Activated naive CD4-positive, alpha-beta T cell treated with anti-CD3 and anti-CD28 coated beads for 36 hours (primary cell): ENCODE data around the gene NXN. TPM values are rescaled to one million over a fixed set of nuclear protein-coding genes. Genes with fewer than 3 reads are reported as not detected.

Experiments
- CTCF ChIA-PET: fragments of 350-600 bp; sonication (Branson Sonifier 250); formaldehyde crosslinking; loops from one replicate; lab custom pipeline; 2021; ENCODE audit warnings: antibody characterized with exemption; lab: Charles Lee
- DNase-seq: peaks from one replicate; pipeline ENCODE4 v3.0.0-alpha.2; 2020
- H3K27ac Mint-ChIP-seq: one replicate; pipeline ENCODE4 v1.8.0; 2021; ENCODE audit warnings: mild to moderate bottlenecking, mixed read lengths
- H3K27me3 Mint-ChIP-seq: one replicate; pipeline ENCODE4 v1.8.0; 2021; ENCODE audit warnings: low read depth, mixed read lengths
- H3K36me3 Mint-ChIP-seq: one replicate; pipeline ENCODE4 v1.8.0; 2021; ENCODE audit warnings: low read depth, mixed read lengths
- H3K4me1 Mint-ChIP-seq: one replicate; pipeline ENCODE4 v1.8.0; 2021; ENCODE audit warnings: low read depth, mixed read lengths
- H3K4me3 Mint-ChIP-seq: one replicate; pipeline ENCODE4 v1.8.0; 2021; ENCODE audit warnings: mild to moderate bottlenecking, moderate library complexity, mixed read lengths
- H3K9me3 Mint-ChIP-seq: one replicate; pipeline ENCODE4 v1.8.0; 2021; ENCODE audit warnings: mixed read lengths
- intact Hi-C: fragments of 100-400 bp; cut with micrococcal nuclease; formaldehyde crosslinking; loops from one replicate; pipeline ENCODE4 v1.15.1; 2023
- total RNA-seq, 2 experiments: library from RNA; stranded (reverse); gene quantifications; one replicate each; pipeline ENCODE4 v1.2.3, GENCODE V29; 2021

The NXN gene
- total RNA-seq, 2 experiments from 2014 or later: 0.20 to 0.33 TPM

DNA sequence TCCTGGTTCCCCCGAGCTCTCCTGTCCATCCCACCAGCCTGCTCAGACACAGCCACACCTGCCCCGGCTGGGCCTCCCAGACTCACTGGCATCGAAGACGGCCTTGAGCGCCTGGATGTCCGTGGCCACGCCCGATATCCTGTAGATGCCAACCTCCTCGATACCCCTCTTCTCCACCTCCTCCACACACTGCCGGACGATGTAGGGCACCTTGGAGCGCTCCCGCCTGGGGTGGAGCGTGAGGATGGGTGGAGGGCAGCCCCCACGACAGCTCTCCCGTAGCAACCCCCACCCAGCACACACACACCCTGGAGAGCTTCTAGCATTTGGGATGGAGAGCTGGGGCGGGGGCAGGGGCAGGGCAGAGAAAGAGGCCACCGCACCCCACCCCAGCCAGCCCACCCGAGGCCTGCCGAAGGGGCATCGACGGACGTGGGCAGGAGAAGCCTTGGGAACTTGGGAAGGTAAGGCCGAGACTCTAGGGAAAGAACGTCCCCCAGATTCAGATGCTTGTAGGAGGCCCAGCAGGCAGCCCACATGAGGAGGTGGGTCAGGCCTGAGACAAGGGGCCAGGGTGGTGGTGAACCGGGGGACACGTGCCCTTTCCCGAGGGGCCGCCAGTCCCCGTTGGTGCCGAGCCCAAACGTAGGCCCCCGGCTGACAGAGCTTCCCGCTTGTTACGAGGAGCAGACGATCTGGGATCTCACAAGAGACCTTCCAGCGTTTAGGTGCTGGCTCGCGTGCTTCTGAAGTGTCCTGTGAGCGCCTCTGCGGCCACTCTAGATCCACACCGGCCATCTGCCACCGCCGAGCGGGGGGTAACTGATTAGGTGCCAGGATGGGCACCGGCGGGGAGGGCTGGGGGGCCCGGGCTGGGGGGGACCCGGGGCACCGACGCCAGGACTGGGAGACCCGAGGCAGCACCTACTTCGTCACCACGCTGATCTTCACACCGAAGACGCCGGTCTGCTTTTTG, 32.5 kb upstream of the NXN start:
- CTCF ChIA-PET: no interaction called here
- Mint-ChIP-seq H3K27me3 (no peaks in the 10 kb centered on the region), H3K4me1 (no peaks in the 10 kb centered on the region), H3K27ac (no peak overlapping the region), H3K4me3 (no peak overlapping the region), H3K36me3 (no peaks in the 10 kb centered on the region), H3K9me3 (no peaks in the 10 kb centered on the region)
- DNase-seq: no peak
- intact Hi-C loops: no loop called here

DNA sequence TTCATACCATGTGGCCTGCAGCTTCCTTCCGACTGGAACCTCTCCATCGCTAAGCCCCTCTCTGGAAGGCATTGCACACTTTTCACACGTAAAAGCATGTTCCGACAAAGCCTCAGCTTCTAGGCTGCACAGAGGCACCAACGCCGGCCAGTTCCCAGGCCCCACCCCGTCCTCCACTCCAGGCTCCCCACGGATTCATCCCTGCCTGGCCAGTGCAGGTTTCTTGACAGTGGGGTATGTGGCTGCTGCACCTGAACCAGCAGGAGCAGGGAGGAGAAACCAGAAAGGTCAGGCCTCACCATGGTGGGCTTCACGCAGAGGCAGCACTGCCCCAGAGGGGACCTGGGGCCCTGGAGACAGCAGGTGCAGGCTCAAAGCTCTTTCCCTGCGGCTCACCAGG, 31.6 kb upstream of the NXN start:
- Mint-ChIP-seq H3K4me3 (no peak overlapping the region), H3K9me3 (no peaks in the 10 kb centered on the region), H3K27ac (no peak overlapping the region), H3K36me3 (no peaks in the 10 kb centered on the region), H3K4me1 (no peaks in the 10 kb centered on the region), H3K27me3 (no peaks in the 10 kb centered on the region)
- no peak for DNase-seq
- intact Hi-C loops: no loop called here
- CTCF ChIA-PET: no interaction called here

DNA sequence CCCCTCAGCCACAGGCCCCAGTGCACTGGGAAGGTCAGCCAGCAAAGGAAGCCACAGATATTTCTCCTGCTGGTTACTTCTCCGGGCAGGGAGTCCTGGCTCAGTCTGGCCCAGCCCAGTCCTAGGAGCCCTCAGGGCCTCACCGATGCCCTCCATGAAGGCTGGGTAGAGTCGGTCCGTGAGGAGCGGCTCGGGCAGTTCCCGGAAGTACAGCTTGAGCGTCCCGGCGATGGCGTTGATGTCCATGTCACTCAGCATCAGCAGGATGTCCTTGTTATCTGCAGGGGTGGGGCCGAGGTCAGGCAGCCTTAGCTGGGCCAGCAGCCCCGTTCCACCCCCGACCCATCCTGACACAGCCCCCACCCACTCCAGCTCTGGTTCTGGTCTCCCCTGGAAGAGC, 31.0 kb upstream of the NXN start:
- intact Hi-C loops: no loop called here
- no peak for DNase-seq
- peaks cover under 1% of the 10 kb centered on the region for H3K4me1 Mint-ChIP-seq
- H3K36me3 Mint-ChIP-seq: no peaks in the 10 kb centered on the region
- H3K27me3 Mint-ChIP-seq: no peaks in the 10 kb centered on the region
- no peaks in the 10 kb centered on the region for H3K9me3 Mint-ChIP-seq
- no peak overlapping the region for H3K27ac Mint-ChIP-seq
- CTCF ChIA-PET: no interaction called here
- H3K4me3 Mint-ChIP-seq: no peak overlapping the region

DNA sequence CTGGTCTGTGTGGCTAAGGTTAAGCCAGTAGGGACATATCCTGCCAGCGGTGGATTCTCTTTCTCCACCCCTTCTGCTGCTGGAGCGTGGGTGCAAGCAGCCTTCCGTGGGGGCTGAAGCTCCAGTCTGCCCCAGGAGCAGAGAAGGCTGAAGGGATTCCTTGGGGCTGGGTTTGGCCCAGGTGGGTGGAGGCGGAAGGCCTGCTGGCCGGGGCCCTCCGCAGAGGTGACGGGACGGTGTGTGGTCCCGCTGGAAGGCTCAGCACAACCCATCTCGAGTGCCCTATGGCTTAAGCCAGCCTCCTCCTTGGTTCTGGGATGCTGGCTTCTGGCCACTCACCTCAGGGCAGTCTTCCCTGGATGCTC, 30.5 kb upstream of the NXN start:
- H3K36me3 Mint-ChIP-seq: no peaks in the 10 kb centered on the region
- DNase-seq: no peak
- H3K27me3 Mint-ChIP-seq: no peaks in the 10 kb centered on the region
- H3K4me3 Mint-ChIP-seq: no peak overlapping the region
- CTCF ChIA-PET: no interaction called here
- H3K4me1 Mint-ChIP-seq: peaks cover 6% of the 10 kb centered on the region
- no peak overlapping the region for H3K27ac Mint-ChIP-seq
- intact Hi-C loops: no loop called here
- no peaks in the 10 kb centered on the region for H3K9me3 Mint-ChIP-seq

DNA sequence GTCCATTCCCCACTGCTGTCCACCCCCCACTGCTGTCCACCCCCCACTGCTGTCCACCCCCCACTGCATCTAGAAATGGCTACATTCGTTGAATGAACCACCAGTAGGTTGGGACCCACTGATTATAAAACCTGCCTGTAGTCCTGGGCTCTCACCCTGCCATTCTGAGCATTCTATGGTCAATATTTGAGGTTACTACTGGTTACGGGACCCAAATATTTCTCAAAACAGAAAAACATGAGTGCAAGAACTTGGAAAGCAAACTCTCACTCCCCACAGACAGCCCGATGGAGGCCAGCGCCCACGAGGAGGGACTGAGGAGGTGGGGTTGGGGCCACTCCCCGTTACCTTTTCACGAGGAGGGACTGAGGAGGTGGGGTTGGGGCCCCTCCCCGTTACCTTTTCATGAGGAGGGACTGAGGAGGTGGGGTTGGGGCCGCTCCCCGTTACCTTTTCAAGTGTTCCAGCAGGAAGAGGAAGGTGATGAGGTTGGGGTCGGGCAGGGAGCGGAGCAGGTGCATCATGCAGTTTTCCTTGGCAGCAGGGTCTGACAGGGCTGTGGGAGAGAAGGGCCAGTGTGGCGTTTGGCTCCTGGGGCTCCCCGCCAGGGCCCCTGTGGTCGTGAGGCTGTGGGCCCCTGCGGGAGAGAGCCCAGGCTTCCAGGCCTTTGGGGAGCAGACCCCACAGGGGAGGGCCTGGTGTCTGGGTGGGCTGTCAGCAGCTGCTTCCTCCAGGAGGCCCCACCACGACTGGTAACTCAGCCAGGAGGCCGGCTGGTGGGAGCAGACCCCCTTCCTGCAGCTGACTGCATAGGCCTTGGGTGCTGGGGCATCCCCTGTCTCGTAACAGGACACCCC, 29.9 kb upstream of the NXN start:
- Mint-ChIP-seq H3K9me3 (no peaks in the 10 kb centered on the region), H3K36me3 (no peaks in the 10 kb centered on the region), H3K4me1 (peaks cover 8% of the 10 kb centered on the region), H3K4me3 (no peak overlapping the region), H3K27ac (no peak overlapping the region), H3K27me3 (no peaks in the 10 kb centered on the region)
- intact Hi-C loops: no loop called here
- DNase-seq: no peak
- CTCF ChIA-PET: no interaction called here

DNA sequence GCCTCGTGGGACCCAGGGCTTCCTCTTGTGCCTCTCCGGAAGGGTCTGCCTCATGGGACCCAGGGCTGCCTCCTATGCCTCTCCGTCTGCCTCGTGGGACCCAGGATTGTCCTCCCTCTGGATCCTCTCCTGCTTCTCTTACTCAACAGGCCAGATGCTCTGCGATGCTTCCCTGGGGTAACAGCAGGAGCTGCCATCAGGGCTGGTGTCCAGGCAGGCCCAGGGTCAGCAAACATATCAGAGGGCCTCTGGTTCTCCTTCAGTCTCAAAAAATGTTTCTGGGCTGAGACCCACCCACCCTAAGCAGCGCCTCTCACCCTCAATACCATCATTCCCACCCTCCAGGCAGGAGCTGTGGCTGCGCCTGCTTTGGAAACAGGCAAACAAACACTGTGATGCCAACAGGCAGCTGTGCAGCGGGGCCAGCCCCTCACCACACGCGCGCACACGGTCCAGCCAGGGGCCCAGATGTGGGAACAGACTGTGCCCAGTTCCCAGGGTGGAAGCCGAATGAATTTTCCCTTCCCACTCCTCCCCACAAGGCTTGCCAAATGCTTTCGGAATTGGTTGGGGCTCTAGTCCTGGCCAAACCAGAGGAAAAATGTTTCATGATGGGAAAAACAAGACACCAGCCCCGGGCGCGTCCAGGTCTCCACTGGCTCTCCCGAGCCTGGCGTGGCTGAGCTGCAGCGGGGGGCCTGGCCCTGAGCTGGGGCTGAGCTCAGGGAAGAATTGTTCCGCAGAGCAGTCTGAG, 28.6 kb upstream of the NXN start:
- no peak overlapping the region for H3K27ac Mint-ChIP-seq
- no peak overlapping the region for H3K4me3 Mint-ChIP-seq
- DNase-seq: no peak
- no peaks in the 10 kb centered on the region for H3K27me3 Mint-ChIP-seq
- no peaks in the 10 kb centered on the region for H3K9me3 Mint-ChIP-seq
- intact Hi-C loops: no loop called here
- CTCF ChIA-PET: no interaction called here
- H3K4me1 Mint-ChIP-seq: peaks cover 8% of the 10 kb centered on the region
- no peaks in the 10 kb centered on the region for H3K36me3 Mint-ChIP-seq

DNA sequence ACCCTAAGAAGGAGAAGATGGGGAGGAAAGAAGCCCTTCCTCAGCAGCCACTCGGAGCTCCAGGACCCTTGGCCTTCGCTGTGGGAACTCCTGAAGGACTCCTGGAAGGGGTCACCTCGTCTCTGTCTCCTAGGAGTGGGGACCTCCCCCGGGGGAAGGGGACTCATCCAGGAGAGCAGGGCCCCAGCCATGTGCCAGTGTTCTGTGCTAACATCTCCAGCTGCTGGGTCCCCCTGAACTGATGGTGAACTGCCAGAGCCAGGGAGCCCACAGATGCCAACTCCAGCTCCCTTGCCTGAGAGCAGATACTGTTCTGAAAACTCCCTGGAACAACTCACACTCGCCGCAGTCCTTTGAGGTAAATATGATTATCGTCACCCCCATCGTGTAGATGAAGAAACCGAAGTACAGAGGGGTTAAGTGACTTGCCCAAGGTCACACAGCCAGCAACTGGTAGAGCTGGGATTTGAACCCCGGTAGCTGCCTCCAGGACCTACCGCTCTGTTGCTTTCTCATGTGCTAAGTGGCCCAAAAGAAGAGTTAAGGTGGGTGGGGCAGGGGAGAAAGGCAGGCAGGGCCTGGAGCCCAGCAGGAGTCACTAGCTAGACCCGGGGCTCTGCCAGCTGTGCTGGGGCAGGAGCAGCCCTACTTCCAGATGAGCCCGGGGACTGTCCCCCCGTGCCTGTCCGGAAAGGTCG, 27.9 kb upstream of the NXN start:
- Mint-ChIP-seq H3K27ac (no peak overlapping the region), H3K4me1 (peaks cover 8% of the 10 kb centered on the region), H3K9me3 (no peaks in the 10 kb centered on the region), H3K4me3 (no peak overlapping the region), H3K36me3 (no peaks in the 10 kb centered on the region), H3K27me3 (no peaks in the 10 kb centered on the region)
- intact Hi-C loops: no loop called here
- no peak for DNase-seq
- CTCF ChIA-PET: no interaction called here

DNA sequence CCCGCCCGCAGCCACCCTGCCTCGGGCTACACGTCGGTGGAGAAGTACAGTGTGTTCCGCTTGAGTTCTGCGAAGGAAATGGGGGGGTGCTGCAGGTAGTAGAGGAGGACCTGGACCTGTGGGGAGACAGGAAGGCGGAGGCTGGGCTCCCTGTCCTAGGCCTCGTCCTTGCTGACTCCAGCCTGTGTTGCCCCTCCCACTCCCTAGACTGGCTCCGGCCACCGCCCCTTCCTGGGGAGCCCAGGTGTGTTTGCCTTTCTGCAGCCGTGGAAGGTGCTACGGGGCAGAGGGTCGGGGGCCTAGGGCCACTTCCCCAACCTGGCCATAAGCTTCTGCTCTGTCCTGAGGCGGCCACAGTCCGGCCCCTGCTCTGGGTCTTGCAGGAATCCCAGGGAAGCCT, 26.5 kb upstream of the NXN start:
- Mint-ChIP-seq H3K36me3 (peaks cover 10% of the 10 kb centered on the region), H3K4me3 (no peak overlapping the region), H3K27me3 (no peaks in the 10 kb centered on the region), H3K4me1 (peaks cover 9% of the 10 kb centered on the region), H3K27ac (no peak overlapping the region), H3K9me3 (no peaks in the 10 kb centered on the region)
- intact Hi-C loops: no loop called here
- CTCF ChIA-PET: no interaction called here
- no peak for DNase-seq

DNA sequence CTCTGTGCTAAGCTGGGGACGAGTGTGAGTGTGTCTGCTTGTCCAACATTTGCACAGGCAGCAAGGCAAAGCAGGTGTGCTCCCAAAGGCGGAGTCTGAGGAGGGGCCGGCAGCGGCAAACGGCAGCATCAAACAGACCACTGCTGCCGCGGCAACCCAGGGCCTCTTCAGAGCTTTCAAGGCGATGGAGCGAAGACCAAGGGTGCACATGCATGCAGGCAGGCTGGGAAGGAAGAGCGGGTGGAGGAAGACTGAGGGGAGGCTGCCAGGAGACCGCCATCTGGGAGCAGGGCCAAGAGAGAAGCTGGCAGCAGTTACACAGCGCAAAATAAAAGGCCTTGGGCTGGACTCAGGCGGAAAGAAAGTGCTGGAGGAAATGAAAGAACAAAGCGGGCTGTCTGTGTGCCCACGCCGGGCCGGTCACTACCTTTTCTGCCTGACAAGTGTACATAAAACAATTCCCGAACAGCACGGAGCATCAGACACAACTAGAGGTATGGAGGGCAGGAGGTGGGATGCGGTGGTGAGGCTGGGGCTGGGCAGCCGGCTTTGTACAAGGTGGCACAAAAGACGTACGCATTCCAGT, 25.9 kb upstream of the NXN start:
- CTCF ChIA-PET: no interaction called here
- H3K27ac Mint-ChIP-seq: no peak overlapping the region
- H3K36me3 Mint-ChIP-seq: peaks cover 16% of the 10 kb centered on the region
- H3K4me1 Mint-ChIP-seq: peaks cover 12% of the 10 kb centered on the region
- DNase-seq: no peak
- intact Hi-C loops: no loop called here
- no peaks in the 10 kb centered on the region for H3K9me3 Mint-ChIP-seq
- H3K4me3 Mint-ChIP-seq: no peak overlapping the region
- no peaks in the 10 kb centered on the region for H3K27me3 Mint-ChIP-seq

DNA sequence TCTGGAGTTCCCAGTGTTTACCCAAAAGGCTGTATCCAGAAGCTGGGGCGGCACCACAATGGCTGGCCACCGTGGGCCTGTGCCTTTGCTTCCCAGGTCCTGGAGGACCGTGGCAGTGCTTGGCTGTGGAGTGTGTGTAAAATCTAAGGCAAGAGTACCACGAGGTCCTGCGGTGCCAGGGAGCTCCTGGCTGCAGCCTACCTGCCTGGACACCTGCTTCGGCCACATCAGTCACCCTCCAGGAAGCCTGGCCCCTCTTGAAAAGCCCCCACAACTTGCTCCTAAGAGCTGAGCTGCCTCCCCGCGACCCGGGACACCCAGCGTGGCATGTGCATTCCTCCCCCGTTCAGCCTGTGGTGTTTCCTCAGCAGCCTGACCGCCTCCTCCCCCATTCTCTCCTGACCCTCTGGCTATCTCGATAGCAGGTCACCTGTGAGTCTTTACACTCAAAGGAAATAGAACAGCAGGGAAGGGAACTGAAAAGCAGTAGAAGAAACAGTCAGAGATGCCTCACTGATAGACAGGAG, 25.3 kb upstream of the NXN start:
- no peak for DNase-seq
- Mint-ChIP-seq H3K4me3 (no peak overlapping the region), H3K36me3 (peaks cover 20% of the 10 kb centered on the region), H3K4me1 (peaks cover 14% of the 10 kb centered on the region), H3K9me3 (no peaks in the 10 kb centered on the region), H3K27me3 (no peaks in the 10 kb centered on the region), H3K27ac (peak overlapping the region; percentile 28)
- intact Hi-C loops: no loop called here
- CTCF ChIA-PET: no interaction called here

DNA sequence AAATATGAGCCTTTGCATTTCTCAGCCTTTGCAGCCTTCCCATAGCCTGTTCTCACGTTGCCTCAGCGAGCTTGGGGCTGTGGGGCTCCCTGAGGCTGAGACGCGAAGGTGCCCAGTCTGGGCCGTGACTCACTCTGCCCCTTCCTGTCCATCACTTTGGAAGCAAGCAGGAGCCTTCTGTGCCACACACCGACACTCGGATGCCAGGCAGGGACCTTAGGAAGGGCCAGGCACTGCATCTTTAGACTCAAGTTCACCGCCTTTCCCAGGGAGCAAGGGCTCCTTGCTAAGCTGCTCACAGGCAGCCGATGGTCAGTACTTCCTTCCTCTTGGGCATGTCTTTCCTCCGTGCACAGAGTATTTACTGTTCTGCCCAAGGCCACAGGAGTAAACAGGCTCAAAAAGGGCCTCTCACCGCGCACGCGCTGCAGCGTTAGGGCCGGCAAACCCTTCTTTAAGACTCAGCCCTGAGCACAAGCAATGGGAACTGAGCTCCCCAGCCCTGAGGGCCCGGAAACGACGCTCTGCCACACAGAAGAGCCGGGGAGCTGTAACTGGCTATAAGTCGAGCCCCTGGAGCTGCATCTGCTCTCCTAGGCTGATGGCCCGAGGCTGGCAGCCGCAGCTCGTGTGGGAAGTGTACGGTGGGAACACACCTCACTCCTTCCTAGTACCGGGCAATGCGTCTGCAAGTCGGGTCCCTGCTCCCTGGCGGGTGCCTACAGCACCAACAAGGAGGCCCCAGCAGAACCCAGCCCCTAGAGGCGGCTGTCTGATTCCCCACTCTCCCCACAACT, 24.6 kb upstream of the NXN start:
- intact Hi-C loops: no loop called here
- CTCF ChIA-PET: no interaction called here
- Mint-ChIP-seq H3K36me3 (peaks cover 25% of the 10 kb centered on the region), H3K4me1 (peaks cover 16% of the 10 kb centered on the region), H3K9me3 (no peaks in the 10 kb centered on the region), H3K27ac (no peak overlapping the region), H3K4me3 (no peak overlapping the region), H3K27me3 (no peaks in the 10 kb centered on the region)
- DNase-seq: no peak
